ENCODE measurements around the gene MBD1.
"Not testable (repeated sequence)": the region's sequence is repeated elsewhere in the genome, so short reads cannot be mapped to it uniquely, and the experiment has no call there.

Gene MBD1

DNA sequence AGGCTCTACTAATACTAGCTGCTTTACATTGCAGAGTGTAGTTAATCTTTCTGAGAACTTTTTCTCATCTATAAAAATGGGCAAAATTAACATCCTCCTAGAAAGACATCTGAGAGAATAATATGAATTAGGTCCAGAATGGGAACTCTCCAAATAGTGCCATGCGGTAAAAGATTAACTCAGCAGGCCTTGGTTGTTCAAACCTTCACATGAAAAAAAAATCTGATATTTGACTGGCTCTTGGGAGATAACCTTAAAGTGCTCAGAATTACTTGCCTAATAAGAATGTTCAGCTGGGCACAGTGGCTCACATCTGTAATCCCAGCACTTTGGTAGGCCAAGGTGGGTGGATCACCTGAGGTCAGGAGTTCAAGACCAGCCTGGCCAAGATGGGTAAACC is 11.7 kb upstream of the MBD1 start:
- no peak for DNase-seq (ENCODE audit: low spot score)

DNA sequence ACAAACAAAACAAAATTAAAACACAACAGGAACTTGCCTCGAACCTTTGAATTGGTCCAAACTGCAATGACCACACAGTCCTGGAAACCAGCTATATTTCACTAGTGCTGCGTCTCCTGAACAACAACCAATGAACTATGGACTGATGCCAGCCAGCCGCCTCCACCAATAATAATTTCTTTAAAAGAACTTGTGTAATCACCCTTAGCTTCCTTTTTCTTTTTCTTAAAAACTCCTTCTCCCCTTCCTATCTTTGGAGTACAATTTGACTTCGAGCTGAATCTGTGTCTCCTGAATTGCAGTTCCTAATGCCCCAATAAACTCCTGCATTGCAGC is 7.8 kb upstream of the MBD1 start:
- no peak for DNase-seq (ENCODE audit: low spot score)

GRCh38 chr18:50288348-50289107 is 7.2 kb upstream of the MBD1 start:
- DNase-seq (ENCODE audit: low spot score) = not testable (repeated sequence)

- peak; percentile 96 for DNase-seq (ENCODE audit: low spot score)
Measured at GRCh38 chr18:50287441-50288347, 6.4 kb upstream of the MBD1 start, which contains the start of gene CXXC1. Gene CXXC1, minus strand, starts transcription at chr18:50287692. Its CDS starts 103 bp downstream, at chr18:50287589.

GRCh38 chr18:50287028-50287440 is 5.7 kb upstream of the MBD1 start:
- DNase-seq (ENCODE audit: low spot score) = peak; percentile 44

DNA sequence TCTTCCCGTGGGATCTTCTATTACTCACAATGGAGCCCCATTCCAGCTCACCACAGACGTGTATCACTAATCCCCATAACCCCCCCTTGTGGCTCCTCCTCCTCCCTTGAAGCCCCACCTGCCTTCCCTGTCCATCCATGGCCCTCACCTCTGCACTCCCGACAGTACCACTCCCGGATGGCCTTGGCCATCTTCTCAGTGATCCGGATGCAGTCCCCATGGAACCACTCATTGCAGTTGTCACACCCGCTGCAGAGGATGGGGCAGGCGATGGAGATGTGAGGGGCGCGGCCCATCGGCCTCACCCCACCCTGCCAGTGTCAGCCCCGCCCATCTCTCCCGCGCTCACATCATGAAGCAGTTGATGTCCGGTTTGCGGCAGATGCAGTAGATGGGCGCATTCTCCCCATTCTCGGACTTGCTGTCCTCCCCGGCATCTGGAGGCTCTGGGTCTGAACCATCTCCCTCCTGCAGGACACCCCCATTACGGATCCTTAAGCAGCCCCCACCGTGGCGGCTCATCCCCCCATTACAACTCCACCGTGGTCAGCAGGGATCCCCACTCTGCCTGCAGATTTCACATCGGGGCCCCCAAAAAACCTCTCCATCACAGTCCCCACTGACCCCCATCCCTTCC is 5.2 kb upstream of the MBD1 start:
- DNase-seq (ENCODE audit: low spot score) = peak; percentile 57

- no peak for DNase-seq (ENCODE audit: low spot score)
Measured at GRCh38 chr18:50285631-50286321, 4.5 kb upstream of the MBD1 start.

GRCh38 chr18:50285071-50285470 is 3.7 kb upstream of the MBD1 start:
- no peak for DNase-seq (ENCODE audit: low spot score)

DNA sequence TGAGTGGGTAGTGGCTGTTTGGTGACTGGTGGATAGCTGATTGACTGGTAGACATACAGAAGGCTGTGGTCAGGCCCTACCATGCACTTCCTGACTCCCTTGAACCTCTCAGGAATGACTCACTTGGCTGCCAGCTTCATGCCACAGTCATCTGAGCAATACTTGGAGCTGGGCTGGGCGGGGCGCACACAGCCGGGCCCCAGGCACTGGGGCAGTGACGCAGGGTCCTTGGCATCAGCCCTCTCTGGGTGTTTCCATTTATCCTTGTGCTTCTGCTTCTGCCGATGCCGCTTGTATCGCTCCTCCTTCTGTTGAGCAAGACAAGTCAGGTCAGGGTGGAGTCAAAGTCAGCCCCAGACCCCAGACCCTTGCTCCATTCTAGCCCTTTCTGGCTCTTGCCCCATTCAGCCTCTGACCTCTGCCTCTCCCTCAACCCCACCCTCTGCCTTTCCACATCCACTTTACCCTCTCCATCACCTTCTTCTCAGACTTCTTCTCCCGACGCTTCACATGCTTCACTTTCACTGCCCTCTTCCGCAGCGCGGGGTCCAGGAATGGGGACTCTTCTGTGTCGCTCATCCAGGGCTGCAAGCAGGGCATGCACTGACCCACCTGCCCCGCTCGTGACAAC is 3.0 kb upstream of the MBD1 start:
- no peak for DNase-seq (ENCODE audit: low spot score)

GRCh38 chr18:50283469-50284209 is 2.3 kb upstream of the MBD1 start:
- DNase-seq (ENCODE audit: low spot score) = no peak

DNA sequence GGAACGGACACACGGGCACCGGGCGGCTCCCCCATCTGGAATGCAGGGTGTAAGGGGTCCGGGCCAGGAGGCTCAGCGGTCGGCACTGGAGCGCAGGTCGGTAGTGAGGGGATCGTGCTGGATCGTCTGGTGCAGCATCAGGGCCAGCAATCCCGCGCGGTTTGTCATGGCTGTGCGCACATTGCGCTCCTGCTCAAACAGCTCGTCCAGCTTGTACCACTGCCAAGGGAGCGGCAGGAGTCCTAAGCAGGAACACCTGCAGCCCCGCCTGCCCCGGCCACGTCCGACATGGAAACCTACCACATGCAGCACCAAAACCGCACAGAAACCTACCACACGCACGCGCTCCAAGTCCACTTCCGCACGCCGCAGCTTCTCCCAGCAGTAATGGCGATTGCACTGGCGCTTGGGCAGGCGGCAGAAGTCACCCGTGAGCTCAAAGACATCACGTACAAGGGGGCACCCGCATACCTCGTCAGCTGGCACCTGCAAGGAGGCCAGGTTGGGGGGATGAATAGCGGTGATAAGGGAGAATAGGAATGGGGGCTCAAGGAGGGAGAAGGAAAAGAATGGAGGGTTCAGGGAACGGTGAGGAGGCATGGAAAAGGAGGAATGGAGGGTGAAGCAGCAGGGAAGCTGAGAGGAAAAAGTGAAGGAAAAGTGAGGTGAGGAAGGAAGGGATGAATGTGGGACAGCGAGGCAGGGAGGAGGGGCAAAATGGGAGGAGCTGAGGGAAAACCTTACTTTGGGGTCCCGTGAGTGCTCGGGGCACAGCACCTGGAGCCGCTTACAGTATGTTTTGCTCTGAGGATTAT is 1.4 kb upstream of the MBD1 start:
- DNase-seq (ENCODE audit: low spot score) = no peak

DNA sequence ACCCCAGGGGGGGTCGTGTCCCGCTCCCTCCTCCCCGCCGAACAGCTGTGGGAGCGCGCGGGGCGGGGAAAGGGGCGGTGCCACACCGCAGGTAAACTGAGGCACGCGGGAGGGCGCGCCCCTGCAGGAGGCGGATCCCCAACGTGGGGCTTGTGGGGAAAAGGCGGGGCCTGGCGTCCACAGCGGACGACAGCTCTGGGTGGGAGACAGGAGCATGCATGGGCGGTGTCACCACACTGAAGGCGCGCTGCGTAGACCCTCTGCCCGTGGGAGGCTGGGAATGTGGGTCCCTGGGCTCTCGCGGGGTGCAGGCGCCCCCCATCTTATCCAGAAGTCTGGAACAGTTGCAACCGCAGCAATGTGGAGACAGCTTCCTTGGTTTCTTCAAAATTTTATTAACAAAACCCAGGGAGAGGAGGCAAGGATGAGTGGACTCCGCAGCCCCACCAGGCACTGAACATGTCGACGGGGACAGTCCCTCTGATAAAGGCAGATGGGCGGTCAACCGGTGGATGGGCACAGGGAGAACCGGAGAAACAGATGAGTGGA is 723 bp upstream of the MBD1 start:
- no peak for DNase-seq (ENCODE audit: low spot score)

DNA sequence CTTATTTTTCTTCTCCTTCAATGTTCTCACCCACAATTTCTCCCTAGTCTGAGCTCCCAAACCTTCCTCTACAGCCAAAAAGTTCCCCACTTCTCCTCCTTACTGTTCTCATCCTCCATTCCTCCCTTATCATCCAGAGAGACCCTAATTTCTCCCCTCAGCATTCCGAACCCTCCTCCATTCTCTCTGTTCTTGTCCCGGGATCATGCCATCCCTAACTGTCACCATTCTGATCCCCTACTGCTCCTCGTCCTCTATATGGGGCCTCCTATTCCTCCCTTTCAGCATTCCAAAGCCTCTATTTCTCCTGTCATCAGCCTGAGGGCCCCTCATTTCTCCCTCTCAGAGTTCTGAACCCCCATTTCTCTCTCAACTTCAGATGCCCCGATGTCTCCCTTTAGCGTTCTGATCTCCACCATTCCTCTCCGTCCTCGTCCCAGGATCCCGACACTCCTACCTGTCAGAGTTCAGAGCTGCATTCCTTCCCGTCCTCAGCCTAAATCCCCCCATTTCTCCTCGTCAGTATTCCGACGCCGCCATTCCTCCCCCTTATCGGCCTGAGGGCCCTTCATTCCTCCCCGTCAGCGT is 522 bp downstream of the MBD1 start:
- DNase-seq (ENCODE audit: low spot score) = no peak

- no peak for DNase-seq (ENCODE audit: low spot score)
Measured at GRCh38 chr18:50279752-50280151, 1.6 kb downstream of the MBD1 start.

- no peak for DNase-seq (ENCODE audit: low spot score)
Measured at GRCh38 chr18:50277942-50278341, 3.4 kb downstream of the MBD1 start.

DNA sequence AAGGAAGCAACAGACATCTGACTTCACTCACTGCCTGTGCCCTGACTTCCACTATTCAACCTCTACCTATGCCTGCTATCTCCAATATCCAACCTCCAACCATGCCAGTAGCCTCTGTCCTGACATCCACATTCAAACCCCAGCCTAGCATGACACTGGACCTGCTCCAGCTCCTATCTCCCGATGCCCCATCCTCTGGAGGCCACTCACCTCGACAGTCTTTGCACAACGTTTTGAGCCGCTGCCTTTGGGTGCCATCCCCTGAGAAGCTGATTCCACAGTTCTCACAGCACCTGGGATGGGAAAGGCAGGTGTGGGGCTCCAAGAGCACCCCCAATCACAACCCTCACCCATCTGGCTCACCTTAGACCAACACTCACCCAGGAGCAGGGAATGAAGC is 4.9 kb downstream of the MBD1 start:
- DNase-seq (ENCODE audit: low spot score) = no peak

- DNase-seq (ENCODE audit: low spot score) = no peak
Measured at GRCh38 chr18:50275503-50276036, 5.8 kb downstream of the MBD1 start.

GRCh38 chr18:50274941-50275340 is 6.4 kb downstream of the MBD1 start:
- DNase-seq (ENCODE audit: low spot score) = no peak

DNA sequence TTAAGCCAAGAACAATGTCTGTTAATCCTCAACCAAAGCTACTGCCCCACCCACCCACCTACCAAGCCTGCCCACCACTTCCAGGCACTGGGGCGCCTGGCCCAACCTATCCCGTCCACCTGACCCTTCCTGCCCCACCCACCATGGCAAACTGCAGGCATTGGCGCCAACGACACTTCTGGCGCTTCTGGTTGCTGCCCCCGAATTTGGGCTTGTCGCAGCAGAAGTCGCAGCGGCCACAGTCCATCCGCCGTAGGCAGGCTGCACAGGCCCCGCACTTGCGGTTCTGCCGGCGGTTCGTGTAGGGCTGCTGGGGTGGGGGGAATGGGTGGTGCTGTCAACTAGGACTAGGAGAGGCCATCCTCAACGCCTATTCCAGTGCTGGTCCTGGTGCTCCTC is 7.3 kb downstream of the MBD1 start:
- DNase-seq (ENCODE audit: low spot score) = no peak

Data from hematopoietic multipotent progenitor cell treated with erythropoietin and hydrocortisone succinate and interleukin-3 and kit ligand, for 17 days (in vitro differentiated cells).